ENCODE measurements around the gene KRTAP3-2.

Gene KRTAP3-2

GRCh38 chr17:40984226-40984625 is 15.5 kb downstream of the KRTAP3-2 start, which contains the start of gene KRT40:
TSS of gene KRT40 (minus strand) at chr17:40984326. CDS start at chr17:40984273, 53 bp downstream.
- no peak for DNase-seq (ENCODE audit: low read depth)
- no peak within 1 kb of the TSS for H3K4me3 ChIP-seq (ENCODE audit: low read depth, low read length)
- TF ChIP-seq MYC (IDR thresholded peaks at IDR 0.05; ENCODE audit: low read depth, low read length) (no peak), CTCF (IDR thresholded peaks at IDR 0.05; ENCODE audit: low read depth, low read length) (no peak)

GRCh38 chr17:40981115-40981514 is 18.6 kb downstream of the KRTAP3-2 start:
- TF ChIP-seq MYC (IDR thresholded peaks at IDR 0.05; ENCODE audit: low read depth, low read length) = no peak
- no peak for TF ChIP-seq MAX (IDR thresholded peaks at IDR 0.05; ENCODE audit: low read depth, low read length)
- no peak for TF ChIP-seq CTCF (IDR thresholded peaks at IDR 0.05; ENCODE audit: low read depth, low read length)
- TF ChIP-seq POLR2A (IDR thresholded peaks at IDR 0.05; ENCODE audit: extremely low read depth, insufficient read length) = no peak
- no peak for DNase-seq (ENCODE audit: low read depth)
- no peak overlapping the region for H3K4me3 ChIP-seq (ENCODE audit: low read depth, low read length)

- DNase-seq (ENCODE audit: low read depth) = no peak
- no peak for TF ChIP-seq CTCF (IDR thresholded peaks at IDR 0.05; ENCODE audit: low read depth, low read length)
- no peak for TF ChIP-seq POLR2A (IDR thresholded peaks at IDR 0.05; ENCODE audit: extremely low read depth, insufficient read length)
- no peak for TF ChIP-seq MYC (IDR thresholded peaks at IDR 0.05; ENCODE audit: low read depth, low read length)
- TF ChIP-seq MAX (IDR thresholded peaks at IDR 0.05; ENCODE audit: low read depth, low read length) = no peak
- H3K4me3 ChIP-seq (ENCODE audit: low read depth, low read length) = no peak overlapping the region
Measured at GRCh38 chr17:40980596-40980995, 19.1 kb downstream of the KRTAP3-2 start.

- DNase-seq (ENCODE audit: low read depth) = no peak
- no peak for TF ChIP-seq POLR2A (IDR thresholded peaks at IDR 0.05; ENCODE audit: extremely low read depth, insufficient read length)
Measured at GRCh38 chr17:40980117-40980516, 19.6 kb downstream of the KRTAP3-2 start.

GRCh38 chr17:40978575-40979151 is 21.0 kb downstream of the KRTAP3-2 start:
- DNase-seq (ENCODE audit: low read depth) = no peak
- no peak for TF ChIP-seq CTCF (IDR thresholded peaks at IDR 0.05; ENCODE audit: low read depth, low read length)
- no peak for TF ChIP-seq MYC (IDR thresholded peaks at IDR 0.05; ENCODE audit: low read depth, low read length)
- TF ChIP-seq POLR2A (IDR thresholded peaks at IDR 0.05; ENCODE audit: extremely low read depth, insufficient read length) = no peak
- no peak for TF ChIP-seq MAX (IDR thresholded peaks at IDR 0.05; ENCODE audit: low read depth, low read length)
- no peak overlapping the region for H3K4me3 ChIP-seq (ENCODE audit: low read depth, low read length)

More at GRCh38 chr17:40980117-40980516, 19.6 kb downstream of the KRTAP3-2 start:
- no peak overlapping the region for H3K4me3 ChIP-seq (ENCODE audit: low read depth, low read length)

- H3K4me3 ChIP-seq (ENCODE audit: low read depth, low read length) = no peak overlapping the region
- DNase-seq (ENCODE audit: low read depth) = no peak
- TF ChIP-seq CTCF (IDR thresholded peaks at IDR 0.05; ENCODE audit: low read depth, low read length) (no peak), MYC (IDR thresholded peaks at IDR 0.05; ENCODE audit: low read depth, low read length) (no peak), POLR2A (IDR thresholded peaks at IDR 0.05; ENCODE audit: extremely low read depth, insufficient read length) (no peak), MAX (IDR thresholded peaks at IDR 0.05; ENCODE audit: low read depth, low read length) (no peak)
Measured at GRCh38 chr17:40975516-40975915, 24.2 kb downstream of the KRTAP3-2 start.

All from NB4 (cell line).